Activated CD4-positive, CD25-positive, alpha-beta regulatory T cell treated with anti-CD3 and anti-CD28 coated beads, Interleukin-2, amount 50 U/mL, for 72 hours (primary cell): ENCODE measurements around the gene SLC17A2.

ENCODE experiments used
- DNase-seq: peaks from one replicate; pipeline ENCODE4 v3.0.0; 2021

SLC17A2 gene

GRCh38 chr6:25930532-25931410, at the start of gene SLC17A2:
TSS of gene SLC17A2 (minus strand) at chr6:25930691. CDS start at chr6:25925796, 4,895 bp downstream.
- DNase-seq = no peak

- no peak for DNase-seq
Observed at GRCh38 chr6:25975923-25976560, 45.6 kb upstream of the SLC17A2 start.

GRCh38 chr6:25973923-25974555, 43.5 kb upstream of the SLC17A2 start:
- no peak for DNase-seq

- DNase-seq = no peak
Observed at GRCh38 chr6:25972902-25973301, 42.4 kb upstream of the SLC17A2 start.

GRCh38 chr6:25972128-25972527, 41.6 kb upstream of the SLC17A2 start:
- no peak for DNase-seq

GRCh38 chr6:25971187-25971821, 40.8 kb upstream of the SLC17A2 start:
- no peak for DNase-seq

GRCh38 chr6:25968769-25969168, 38.3 kb upstream of the SLC17A2 start:
- DNase-seq = no peak

- no peak for DNase-seq
Observed at GRCh38 chr6:25966711-25967110, 36.2 kb upstream of the SLC17A2 start.

- no peak for DNase-seq
Observed at GRCh38 chr6:25965058-25965457, 34.6 kb upstream of the SLC17A2 start.

GRCh38 chr6:25963426-25964123, 33.1 kb upstream of the SLC17A2 start:
- no peak for DNase-seq

GRCh38 chr6:25962149-25963127, 31.9 kb upstream of the SLC17A2 start, which contains the start of gene TRIM38:
TSS of gene TRIM38 (plus strand) at chr6:25962802. CDS start at chr6:25966523, 3,721 bp downstream.
- peak; percentile 47 for DNase-seq

- no peak for DNase-seq
Observed at GRCh38 chr6:25961619-25962148, 31.2 kb upstream of the SLC17A2 start.

- DNase-seq = no peak
Observed at GRCh38 chr6:25960734-25961133, 30.2 kb upstream of the SLC17A2 start.

GRCh38 chr6:25959890-25960536, 29.5 kb upstream of the SLC17A2 start:
- DNase-seq = no peak

GRCh38 chr6:25958700-25959162, 28.2 kb upstream of the SLC17A2 start:
- no peak for DNase-seq

GRCh38 chr6:25956226-25956625, 25.7 kb upstream of the SLC17A2 start:
- no peak for DNase-seq

GRCh38 chr6:25954756-25955155, 24.3 kb upstream of the SLC17A2 start:
- no peak for DNase-seq

GRCh38 chr6:25953733-25954132, 23.2 kb upstream of the SLC17A2 start:
- DNase-seq = no peak

GRCh38 chr6:25952535-25952934, 22.0 kb upstream of the SLC17A2 start:
- no peak for DNase-seq

GRCh38 chr6:25951296-25952032, 21.0 kb upstream of the SLC17A2 start:
- DNase-seq = no peak
